AG09319 (cell line): ENCODE measurements around the gene SIKE1.

Source experiments
- DNase-seq: peaks from one replicate; pipeline ENCODE4 v3.0.0-alpha.2; 2010; ENCODE audit warnings: low read depth; ENCODE audit errors: extremely low read depth
- CTCF ChIP-seq: IDR thresholded peaks from 2 replicates; pipeline ENCODE4 v1.5.1; 2011; ENCODE audit warnings: low read depth, mild to moderate bottlenecking, inconsistent platforms, low read length, moderate library complexity

The SIKE1 gene

GRCh38 chr1:114750780-114751179 is 29.7 kb downstream of the SIKE1 start:
- TF ChIP-seq CTCF = no peak
- DNase-seq = no peak

- no peak for DNase-seq
- TF ChIP-seq CTCF = no peak
Observed at GRCh38 chr1:114749835-114750234, 30.6 kb downstream of the SIKE1 start.

- no peak for DNase-seq
- TF ChIP-seq CTCF = no peak
Observed at GRCh38 chr1:114746450-114747121, 33.9 kb downstream of the SIKE1 start.

GRCh38 chr1:114745291-114745690 is 35.2 kb downstream of the SIKE1 start:
- TF ChIP-seq CTCF = no peak
- no peak for DNase-seq

- no peak for TF ChIP-seq CTCF
- DNase-seq = no peak
Observed at GRCh38 chr1:114741963-114742746, 38.3 kb downstream of the SIKE1 start.

GRCh38 chr1:114740331-114740730 is 40.2 kb downstream of the SIKE1 start:
- no peak for DNase-seq
- TF ChIP-seq CTCF = no peak

- no peak for TF ChIP-seq CTCF
- no peak for DNase-seq
Observed at GRCh38 chr1:114737314-114737849, 43.1 kb downstream of the SIKE1 start.
